Camera-type eye (tissue), 1 donor: ENCODE measurements around the gene ZNF534. TPM values are rescaled to one million over a fixed set of nuclear protein-coding genes. Genes with fewer than 3 reads are reported as not detected.

Experiments
- total RNA-seq: library from RNA; depleted of rRNA; stranded (reverse); fragments of >200 nt; gene quantifications from one replicate; pipeline ENCODE4 v1.2.3, GENCODE V29; 2014

ZNF534 gene
- total RNA-seq = 0.66 TPM

DNA sequence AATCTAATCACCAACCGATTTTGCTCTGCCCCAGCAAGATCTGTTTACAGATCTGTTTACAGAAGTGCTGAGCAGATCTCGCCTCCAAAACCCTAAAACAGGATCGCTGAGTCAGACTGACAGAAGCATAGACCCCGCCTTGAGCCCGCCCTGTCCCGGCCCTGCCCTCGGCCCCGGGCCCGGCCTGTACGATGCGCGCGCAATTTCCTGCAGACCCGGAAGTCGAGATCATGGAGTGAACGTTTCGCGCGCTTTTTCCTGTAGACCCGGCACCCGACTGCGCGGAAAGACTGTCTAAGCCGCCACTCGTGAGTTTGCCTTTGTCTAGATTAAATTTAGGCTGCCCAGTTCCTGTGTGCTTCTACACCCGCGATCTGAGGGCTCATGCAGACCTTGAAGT, at the start of gene ZNF534:
Gene ZNF534 (plus strand): TSS at position 212 of the 400 bp plus-strand sequence. CDS start 2,327 bp downstream, outside the sequence.

GRCh38 chr19:52397310-52398080, 31.5 kb upstream of the ZNF534 start, which contains the start of gene ZNF528:
ZNF528 (plus strand) TSS chr19:52397849; CDS start chr19:52402014, 4,165 bp downstream.

DNA sequence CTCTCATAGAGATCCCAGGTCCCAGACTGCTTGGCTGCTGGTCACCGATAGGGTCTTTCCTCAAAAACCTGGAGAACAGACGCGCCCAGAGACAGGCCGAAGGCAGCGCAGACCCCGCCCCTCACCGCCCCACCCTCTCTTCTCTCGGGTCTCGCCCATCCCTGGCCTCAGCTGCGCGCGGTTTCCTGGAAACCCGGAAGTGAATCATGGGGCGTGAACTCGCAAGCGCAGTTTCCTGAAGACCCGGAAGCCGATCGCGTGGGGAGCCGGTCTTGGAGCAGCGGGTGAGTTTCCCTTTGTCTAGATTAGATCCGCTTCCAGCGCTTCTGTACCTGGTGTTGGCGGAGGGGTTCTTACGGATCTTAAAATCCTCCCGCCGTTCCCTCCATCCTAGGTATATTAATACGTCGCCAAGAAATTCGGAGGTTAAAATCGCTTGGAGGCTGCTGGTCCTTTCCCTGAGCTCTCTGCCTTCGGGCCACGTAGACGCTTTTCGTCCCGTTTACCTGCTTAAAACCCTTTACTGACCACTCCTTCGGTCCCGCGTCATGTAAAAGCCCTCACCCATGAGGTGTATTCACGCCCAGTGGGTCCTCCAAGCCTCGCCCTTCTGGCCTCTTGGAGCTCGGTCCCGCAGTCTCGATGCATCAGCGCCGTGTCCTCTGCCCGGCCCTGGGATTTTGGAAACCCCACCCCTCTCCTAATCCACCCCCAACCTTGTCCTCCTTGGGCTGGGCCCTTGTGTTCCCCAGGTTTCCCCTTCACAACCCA, 24.6 kb downstream of the ZNF534 start, which contains the start of gene ZNF578:
Gene ZNF578 (plus strand): TSS at position 230 of the 771 bp plus-strand sequence. CDS start 48,293 bp downstream, outside the sequence.

Other genes starting within 250 kb of the ZNF534 start
- 297 TPM for gene PPP2R1A, start 239.1 kb upstream of the ZNF534 start, total RNA-seq
- 34.3 TPM for gene ZNF766, start 159.6 kb upstream of the ZNF534 start, total RNA-seq
- 17.2 TPM for gene ZNF480, start 132.0 kb upstream of the ZNF534 start, total RNA-seq
- gene ZNF610, start 92.9 kb upstream of the ZNF534 start, total RNA-seq = 17.1 TPM
- gene ZNF880, start 59.2 kb upstream of the ZNF534 start, total RNA-seq = 75.9 TPM
- 90.2 TPM for gene ZNF528, start 31.3 kb upstream of the ZNF534 start, total RNA-seq
- 16.5 TPM for gene ZNF578, start 24.4 kb downstream of the ZNF534 start, total RNA-seq
- 74.4 TPM for gene ZNF808, start 98.5 kb downstream of the ZNF534 start, total RNA-seq
- 37.2 TPM for gene ZNF701, start 141.1 kb downstream of the ZNF534 start, total RNA-seq
- 168 TPM for gene ZNF83, start 209.2 kb downstream of the ZNF534 start, total RNA-seq